ENCODE results near the gene URM1.

URM1 gene

DNA sequence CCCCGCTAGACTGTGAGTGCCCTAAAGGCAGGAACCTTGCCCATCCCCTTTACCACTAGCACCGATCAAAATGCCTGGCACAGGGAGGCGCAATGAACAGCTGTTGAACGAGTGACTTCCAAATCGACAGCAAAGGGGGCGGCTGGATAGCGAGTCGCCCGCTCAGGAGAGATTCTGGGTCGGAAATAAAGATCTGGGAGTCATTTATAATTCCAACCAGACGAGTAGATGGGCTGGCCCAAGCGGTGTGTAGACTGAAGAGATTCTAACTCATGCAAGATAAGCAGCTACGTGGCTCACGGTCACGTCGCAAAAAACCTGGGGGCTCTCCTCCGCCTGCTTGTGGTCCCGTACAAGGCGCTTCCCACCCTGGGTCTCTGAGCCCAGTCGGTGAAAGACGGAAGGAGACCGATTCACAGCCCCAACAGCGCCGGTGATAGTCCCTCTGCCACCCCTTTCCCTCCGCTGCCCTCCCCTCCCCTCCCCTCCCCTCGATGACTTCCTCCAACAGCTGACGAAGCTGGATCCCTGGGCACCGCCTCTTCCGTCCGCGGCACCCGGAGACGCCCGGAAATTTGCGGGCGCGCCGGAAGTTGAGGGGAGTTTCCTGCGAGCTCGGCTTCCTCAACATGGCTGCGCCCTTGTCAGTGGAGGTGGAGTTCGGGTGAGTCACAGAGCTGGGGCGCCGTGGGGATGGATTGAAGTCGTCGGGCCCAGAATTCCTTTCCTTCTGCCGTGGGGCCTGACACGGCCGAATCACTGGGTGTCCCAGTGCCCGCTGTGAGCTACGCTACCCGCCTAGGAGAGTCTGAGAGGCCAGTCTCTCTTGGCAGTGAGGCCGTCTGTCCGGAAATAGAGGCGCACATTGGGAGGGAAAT is at the start of gene URM1:
URM1 (plus strand) TSS at position 623 of the 878 bp plus-strand sequence; CDS start at position 630, 7 bp downstream.
- H3K4me3 ChIP-seq (ENCODE audit: low read depth, low read length): peak within 1 kb of the TSS; percentile 98
- CTCF ChIA-PET: interaction anchor here (0.8 to 2.9 kb wide), 10 partner anchors 9 to 75 kb away, joined by 3 to 32 read pairs (median 6); partner anchors contain the start of gene CERCAM
- DNase-seq (ENCODE audit: low read depth, low spot score): peak; percentile 81
- POLR2A ChIA-PET: interaction anchor here (0.7 to 2.8 kb wide), 11 partner anchors 9 to 179 kb away, joined by 3 to 23 read pairs (median 4); partner anchors contain the start of genes CERCAM, GOLGA2 and SWI5
- TF ChIP-seq, protein P1, sequence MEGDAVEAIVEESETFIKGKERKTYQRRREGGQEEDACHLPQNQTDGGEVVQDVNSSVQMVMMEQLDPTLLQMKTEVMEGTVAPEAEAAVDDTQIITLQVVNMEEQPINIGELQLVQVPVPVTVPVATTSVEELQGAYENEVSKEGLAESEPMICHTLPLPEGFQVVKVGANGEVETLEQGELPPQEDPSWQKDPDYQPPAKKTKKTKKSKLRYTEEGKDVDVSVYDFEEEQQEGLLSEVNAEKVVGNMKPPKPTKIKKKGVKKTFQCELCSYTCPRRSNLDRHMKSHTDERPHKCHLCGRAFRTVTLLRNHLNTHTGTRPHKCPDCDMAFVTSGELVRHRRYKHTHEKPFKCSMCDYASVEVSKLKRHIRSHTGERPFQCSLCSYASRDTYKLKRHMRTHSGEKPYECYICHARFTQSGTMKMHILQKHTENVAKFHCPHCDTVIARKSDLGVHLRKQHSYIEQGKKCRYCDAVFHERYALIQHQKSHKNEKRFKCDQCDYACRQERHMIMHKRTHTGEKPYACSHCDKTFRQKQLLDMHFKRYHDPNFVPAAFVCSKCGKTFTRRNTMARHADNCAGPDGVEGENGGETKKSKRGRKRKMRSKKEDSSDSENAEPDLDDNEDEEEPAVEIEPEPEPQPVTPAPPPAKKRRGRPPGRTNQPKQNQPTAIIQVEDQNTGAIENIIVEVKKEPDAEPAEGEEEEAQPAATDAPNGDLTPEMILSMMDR (IDR thresholded peaks at IDR 0.05; ENCODE audit: insufficient read depth, low read length, missing control alignments): peak; percentile 19

DNA sequence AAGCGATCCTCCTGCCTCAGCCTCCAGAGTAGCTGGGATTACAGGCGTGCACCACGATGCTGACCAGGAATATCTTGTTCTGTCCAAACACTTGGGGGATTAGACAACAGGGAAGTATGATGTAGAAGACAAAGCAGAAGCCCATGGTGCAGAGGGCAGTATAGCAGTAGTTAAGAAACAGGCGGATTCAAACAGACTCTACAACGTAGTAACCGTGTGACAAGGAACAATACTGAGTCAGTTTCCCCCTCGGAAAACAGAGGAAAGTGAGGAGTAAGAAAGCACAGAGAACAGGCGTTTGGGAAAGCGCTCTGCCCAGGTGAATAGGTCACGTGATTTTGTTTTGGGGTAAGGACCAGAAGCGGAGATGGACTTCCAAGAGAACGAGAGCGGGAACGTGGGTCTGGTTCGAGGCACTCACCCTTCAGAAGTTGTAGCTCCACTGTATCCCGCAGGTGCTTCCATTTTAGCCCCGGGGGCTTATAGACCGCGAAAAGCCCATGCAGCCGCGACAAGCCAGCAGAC is 49.2 kb upstream of the URM1 start:
- no peak for DNase-seq (ENCODE audit: low read depth, low spot score)
- TF ChIP-seq, protein P1 (IDR thresholded peaks at IDR 0.05; ENCODE audit: insufficient read depth, low read length, missing control alignments): no peak
- CTCF ChIA-PET: interaction anchor here (1.3 to 3.0 kb wide), 3 partner anchors 19 to 98 kb away, joined by 3 to 18 read pairs (median 6); no protein-coding TSS in a partner anchor
- POLR2A ChIA-PET: no interaction called here
- peak overlapping the region; percentile 97 for H3K4me3 ChIP-seq (ENCODE audit: low read depth, low read length)

DNA sequence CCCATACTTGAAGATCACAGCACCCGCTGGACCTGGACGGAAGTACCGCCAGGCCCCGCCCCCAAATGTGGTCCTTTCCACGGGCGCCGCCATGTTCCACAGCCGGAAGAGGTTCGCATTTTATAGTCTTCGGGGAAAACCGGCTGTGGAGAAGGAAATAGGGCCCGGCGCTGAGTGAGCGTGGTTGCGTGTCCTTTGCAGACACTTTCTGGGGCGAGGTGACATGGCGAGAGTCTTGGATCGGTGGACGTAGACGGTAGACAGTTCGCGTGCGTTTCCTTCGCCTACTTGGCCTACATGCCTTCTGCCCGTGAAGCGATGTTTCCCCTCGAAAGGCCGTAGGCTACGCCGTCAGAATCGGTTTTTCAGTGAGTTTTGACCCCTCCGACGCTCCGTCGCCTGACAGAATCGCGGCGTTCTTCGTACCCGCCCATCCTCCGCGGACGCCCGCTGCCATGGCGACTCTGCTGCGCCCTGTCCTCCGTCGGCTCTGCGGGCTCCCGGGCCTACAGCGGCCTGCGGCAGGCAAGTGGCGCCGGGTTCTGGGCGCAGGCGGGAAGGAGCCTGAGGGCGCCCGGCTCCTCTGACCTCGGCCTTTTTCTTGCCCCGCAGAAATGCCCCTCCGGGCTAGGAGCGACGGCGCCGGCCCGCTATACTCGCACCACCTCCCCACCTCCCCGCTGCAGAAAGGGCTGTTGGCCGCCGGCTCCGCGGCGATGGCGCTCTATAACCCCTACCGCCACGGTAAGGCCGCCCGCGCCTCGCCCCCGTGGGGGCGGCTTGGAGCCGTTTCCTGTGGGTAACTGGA is 48.6 kb upstream of the URM1 start, which contains the start of the genes COQ4 and TRUB2:
COQ4 (plus strand) TSS at position 436 of the 808 bp plus-strand sequence; CDS start at position 456, 20 bp downstream.
TRUB2 (minus strand) TSS at position 44 of the 808 bp plus-strand sequence; CDS start at position 5, 39 bp downstream.
- TF ChIP-seq, protein P1 (IDR thresholded peaks at IDR 0.05; ENCODE audit: insufficient read depth, low read length, missing control alignments): no peak
- DNase-seq (ENCODE audit: low read depth, low spot score): peak; percentile 59
- ChIA-PET CTCF (interaction anchor here (1.4 to 3.0 kb wide), 2 partner anchors 14 to 28 kb away, joined by 3 to 18 read pairs; no protein-coding TSS in a partner anchor), POLR2A (interaction anchor here (1.2 kb wide), 1 partner anchor 48 kb away, joined by 3 read pairs; the partner anchor contains the start of gene URM1)
- H3K4me3 ChIP-seq (ENCODE audit: low read depth, low read length): peak within 1 kb of the TSS; percentile 97

DNA sequence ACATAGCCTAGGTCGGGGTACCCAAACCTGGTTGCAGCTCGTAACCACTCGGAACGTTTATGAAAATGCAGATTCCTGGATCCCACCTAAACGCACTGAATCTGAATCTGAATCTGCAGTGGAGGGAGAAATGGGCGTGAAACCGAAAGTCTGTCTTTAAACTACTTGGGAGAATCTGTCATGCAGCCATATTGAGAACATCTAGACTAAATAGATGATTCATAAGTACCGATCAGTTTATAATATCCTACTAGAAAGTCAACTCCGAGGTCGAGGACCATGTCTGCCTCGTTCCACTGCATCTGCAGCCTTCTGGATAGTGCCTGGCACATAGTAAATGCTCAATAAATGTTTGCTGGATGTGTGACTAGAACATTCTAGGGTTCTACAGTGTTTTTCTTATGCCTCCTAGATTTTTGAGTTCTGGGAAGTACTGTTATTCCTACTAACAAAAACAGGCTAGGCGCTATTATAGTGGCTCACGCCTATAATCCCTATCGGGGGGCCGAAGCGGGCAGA is 47.9 kb upstream of the URM1 start:
- peak overlapping the region; percentile 97 for H3K4me3 ChIP-seq (ENCODE audit: low read depth, low read length)
- POLR2A ChIA-PET: interaction anchor here (1.2 kb wide), 1 partner anchor 48 kb away, joined by 3 read pairs; the partner anchor contains the start of gene URM1
- TF ChIP-seq, protein P1 (IDR thresholded peaks at IDR 0.05; ENCODE audit: insufficient read depth, low read length, missing control alignments): no peak
- CTCF ChIA-PET: interaction anchor here (1.4 to 2.6 kb wide), 2 partner anchors 11 to 13 kb away, joined by 3 to 10 read pairs; no protein-coding TSS in a partner anchor
- DNase-seq (ENCODE audit: low read depth, low spot score): no peak

DNA sequence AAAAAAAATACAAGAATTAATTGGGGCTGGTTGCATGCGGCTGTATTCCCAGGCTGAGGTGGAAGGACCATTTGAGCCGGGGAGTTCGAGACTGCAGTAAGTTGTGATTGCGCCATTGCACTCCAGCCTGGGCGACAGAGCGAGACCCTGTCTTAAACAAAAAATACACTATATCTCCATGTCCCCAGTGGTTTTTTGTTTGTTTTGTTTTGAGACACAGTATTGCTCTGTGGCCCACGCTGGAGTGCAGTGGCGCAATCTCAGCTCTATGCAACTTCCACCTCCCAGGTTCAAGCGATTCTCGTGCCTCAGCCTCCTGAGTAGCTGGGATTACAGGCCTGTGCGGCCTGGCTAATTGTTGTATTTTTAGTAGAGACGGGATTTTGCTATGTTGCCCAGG is 47.4 kb upstream of the URM1 start:
- peak overlapping the region; percentile 97 for H3K4me3 ChIP-seq (ENCODE audit: low read depth, low read length)
- DNase-seq (ENCODE audit: low read depth, low spot score): no peak
- TF ChIP-seq, protein P1 (IDR thresholded peaks at IDR 0.05; ENCODE audit: insufficient read depth, low read length, missing control alignments): no peak
- ChIA-PET POLR2A (interaction anchor here (1.2 kb wide), 1 partner anchor 47 kb away, joined by 3 read pairs; the partner anchor contains the start of gene URM1), CTCF (interaction anchor here (1.0 to 2.6 kb wide), 4 partner anchors 9 to 18 kb away, joined by 3 to 15 read pairs (median 7); no protein-coding TSS in a partner anchor)
